OCI-LY3 (cell line): ENCODE measurements around the gene SCYL3.

Source experiments
- CTCF ChIP-seq: fragments of 200-600, 300-600 bp; sonication (generic); IDR thresholded peaks from 2 replicates; pipeline ENCODE4 v1.5.1; 2014; ENCODE audit warnings: antibody characterized with exemption, low read length, low read depth
- EZH2phosphoT487 ChIP-seq: fragments of 200-600 bp; shearing (Covaris generic); IDR thresholded peaks from 2 replicates; pipeline ENCODE4 v1.6.1; 2018; ENCODE audit warnings: antibody characterized with exemption, mixed run types, low read depth

- TF ChIP-seq CTCF: no peak
- no peak for TF ChIP-seq EZH2phosphoT487
Observed at GRCh38 chr1:169892176-169892926, 1.3 kb downstream of the SCYL3 start.
